Body of pancreas (tissue), 4 donors: ENCODE measurements around the gene NUDT1. TPM values are rescaled to one million over a fixed set of nuclear protein-coding genes. Genes with fewer than 3 reads are reported as not detected.

Experiments
- ATAC-seq: fragments of 150-250 bp; one replicate; pipeline ENCODE4 v1.9.1; 2016
- DNase-seq, 4 donors: peaks; one replicate each; pipeline ENCODE4 v3.0.0-alpha.2; 2019
- H3K27ac ChIP-seq, 4 donors: fragments of 200-600 bp; sonication (generic); 1 replicate in 3 of 4; 2 replicates in 1 of 4; pipeline versions ENCODE4 v1.5.1 to v1.6.1; 2016 to 2019; ENCODE audit warnings: mild to moderate bottlenecking in 1 of 4, mixed read lengths in 1 of 4, moderate library complexity in 1 of 4
- H3K27me3 ChIP-seq, 2 donors: fragments of 200-600 bp; sonication (generic); one replicate each; pipeline ENCODE4 v1.6.0; 2016; ENCODE audit warnings: mild to moderate bottlenecking in 1 of 2
- H3K36me3 ChIP-seq, 2 donors: fragments of 200-600 bp; sonication (generic); replicated peaks in 1 of 2; 2 replicates each; pipeline ENCODE4 v1.5.1; 2016; ENCODE audit warnings: low read depth in 2 of 2; ENCODE audit not compliant: insufficient read depth in 1 of 2
- H3K4me1 ChIP-seq: fragments of 200-600 bp; sonication (generic); one replicate; pipeline ENCODE4 v1.6.0; 2016
- H3K4me3 ChIP-seq, 2 donors: fragments of 200-600 bp; sonication (generic); 1 replicate in 1 of 2; 2 replicates in 1 of 2; pipeline ENCODE4 v1.5.1; 2016 to 2019
- H3K9me3 ChIP-seq, 3 donors: fragments of 200-600 bp; sonication (generic); 1 replicate in 2 of 3; 2 replicates in 1 of 3; pipeline ENCODE4 v1.5.1; 2016
- POLR2A ChIP-seq, 3 donors: fragments of 450-650 bp; IDR thresholded peaks; one replicate each; pipeline ENCODE4 v1.6.1; 2016; ENCODE audit warnings: antibody characterized with exemption in 3 of 3, mild to moderate bottlenecking in 2 of 3
- WGBS, 2 donors: methylation state at CpG; one replicate each; pipeline ENCODE4 v1.1.5; 2017; 5-methylcytosine and 5-hydroxymethylcytosine counted together
- intact Hi-C: fragments of 100-400 bp; cut with DNase I; formaldehyde crosslinking; loops from one replicate; pipeline ENCODE4 v1.15.1; 2023
- total RNA-seq, 2 donors: library from RNA; depleted of rRNA; stranded (reverse); fragments of >200 nt; gene quantifications; one replicate each; pipeline ENCODE4 v1.1.0, GENCODE V29; 2016
- TF ChIP-seq, protein P1 (sequence below), 7 experiments: fragments of 450-650 bp in 4 of 7; fragments of 200-600 bp in 3 of 7; sonication (generic) in 3 of 7; IDR thresholded peaks; one replicate each; pipeline ENCODE4 v1.5.1; 2016 to 2019; ENCODE audit warnings: antibody characterized with exemption in 7 of 7

The NUDT1 gene
- total RNA-seq, 2 donors from 2014 or later, result 26.2 TPM; not detected in 1

GRCh38 chr7:2209961-2210323, 32.1 kb upstream of the NUDT1 start:
- WGBS, 2 donors, result 90 to 91% methylated on average over 8 of the region's 8 CpGs
- Histone ChIP-seq H3K27ac (no peak overlapping the region), H3K27me3 (no peaks in the 10 kb centered on the region), H3K36me3 (peaks cover 0 to 3% of the 10 kb centered on the region in 2 donors), H3K4me3 (no peak overlapping the region), H3K4me1 (no peaks in the 10 kb centered on the region), H3K9me3 (no peaks in the 10 kb centered on the region)
- ATAC-seq, result no peak
- intact Hi-C loops, result loop anchor here (10.0 kb wide), 1 partner anchor 545 kb away; no protein-coding TSS in a partner anchor
- TF ChIP-seq, protein P1, sequence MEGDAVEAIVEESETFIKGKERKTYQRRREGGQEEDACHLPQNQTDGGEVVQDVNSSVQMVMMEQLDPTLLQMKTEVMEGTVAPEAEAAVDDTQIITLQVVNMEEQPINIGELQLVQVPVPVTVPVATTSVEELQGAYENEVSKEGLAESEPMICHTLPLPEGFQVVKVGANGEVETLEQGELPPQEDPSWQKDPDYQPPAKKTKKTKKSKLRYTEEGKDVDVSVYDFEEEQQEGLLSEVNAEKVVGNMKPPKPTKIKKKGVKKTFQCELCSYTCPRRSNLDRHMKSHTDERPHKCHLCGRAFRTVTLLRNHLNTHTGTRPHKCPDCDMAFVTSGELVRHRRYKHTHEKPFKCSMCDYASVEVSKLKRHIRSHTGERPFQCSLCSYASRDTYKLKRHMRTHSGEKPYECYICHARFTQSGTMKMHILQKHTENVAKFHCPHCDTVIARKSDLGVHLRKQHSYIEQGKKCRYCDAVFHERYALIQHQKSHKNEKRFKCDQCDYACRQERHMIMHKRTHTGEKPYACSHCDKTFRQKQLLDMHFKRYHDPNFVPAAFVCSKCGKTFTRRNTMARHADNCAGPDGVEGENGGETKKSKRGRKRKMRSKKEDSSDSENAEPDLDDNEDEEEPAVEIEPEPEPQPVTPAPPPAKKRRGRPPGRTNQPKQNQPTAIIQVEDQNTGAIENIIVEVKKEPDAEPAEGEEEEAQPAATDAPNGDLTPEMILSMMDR (IDR thresholded peaks at IDR 0.05), result no peak
- TF ChIP-seq POLR2A (IDR thresholded peaks at IDR 0.05), result no peak
- no peak for DNase-seq

DNA sequence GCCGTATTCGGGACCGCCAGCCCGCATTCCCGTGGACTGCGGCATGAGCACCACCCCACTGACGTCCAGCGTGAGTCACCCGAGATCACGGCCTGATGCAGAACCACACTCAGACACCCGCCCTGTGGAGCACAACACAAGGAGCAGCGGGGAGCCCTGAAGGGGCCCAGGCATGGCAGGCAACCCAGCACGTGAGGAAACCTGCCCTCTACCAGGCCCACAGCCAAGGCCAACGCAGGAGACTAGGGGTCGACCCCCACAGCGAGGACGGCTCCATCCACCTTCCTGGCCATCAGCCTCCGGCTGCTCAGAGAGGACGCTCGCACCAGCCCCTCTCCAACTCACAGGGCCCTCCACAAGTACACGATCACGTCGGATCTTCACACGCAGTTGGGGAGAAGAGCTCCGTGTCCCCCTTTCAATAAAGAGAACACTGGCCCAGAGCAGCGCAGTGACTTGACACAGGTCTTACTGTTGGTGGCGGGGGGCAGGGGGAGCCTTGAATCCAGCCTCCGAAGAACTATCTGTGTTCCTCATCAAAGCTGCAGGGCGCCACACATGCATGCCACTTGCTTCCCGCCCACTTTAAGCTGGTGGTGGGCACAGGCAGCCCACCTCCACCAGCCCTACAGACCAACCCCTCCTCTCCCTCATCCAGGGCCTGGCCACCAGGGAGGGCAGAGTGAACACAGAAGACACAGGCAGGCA, 31.3 kb upstream of the NUDT1 start:
- H3K27me3 ChIP-seq, result no peaks in the 10 kb centered on the region
- no peaks in the 10 kb centered on the region for H3K9me3 ChIP-seq
- no peak for TF ChIP-seq POLR2A (IDR thresholded peaks at IDR 0.05)
- TF ChIP-seq, protein P1 (IDR thresholded peaks at IDR 0.05), result no peak
- intact Hi-C loops, result no loop called here
- H3K36me3 ChIP-seq, result peaks cover 0 to 6% of the 10 kb centered on the region in 2 donors
- no peaks in the 10 kb centered on the region for H3K4me1 ChIP-seq
- no peak overlapping the region for H3K4me3 ChIP-seq
- no peak for ATAC-seq
- WGBS, 2 donors, result 85 to 90% methylated on average over 13 to 30 of the region's 30 CpGs
- no peak for DNase-seq
- no peak overlapping the region for H3K27ac ChIP-seq

DNA sequence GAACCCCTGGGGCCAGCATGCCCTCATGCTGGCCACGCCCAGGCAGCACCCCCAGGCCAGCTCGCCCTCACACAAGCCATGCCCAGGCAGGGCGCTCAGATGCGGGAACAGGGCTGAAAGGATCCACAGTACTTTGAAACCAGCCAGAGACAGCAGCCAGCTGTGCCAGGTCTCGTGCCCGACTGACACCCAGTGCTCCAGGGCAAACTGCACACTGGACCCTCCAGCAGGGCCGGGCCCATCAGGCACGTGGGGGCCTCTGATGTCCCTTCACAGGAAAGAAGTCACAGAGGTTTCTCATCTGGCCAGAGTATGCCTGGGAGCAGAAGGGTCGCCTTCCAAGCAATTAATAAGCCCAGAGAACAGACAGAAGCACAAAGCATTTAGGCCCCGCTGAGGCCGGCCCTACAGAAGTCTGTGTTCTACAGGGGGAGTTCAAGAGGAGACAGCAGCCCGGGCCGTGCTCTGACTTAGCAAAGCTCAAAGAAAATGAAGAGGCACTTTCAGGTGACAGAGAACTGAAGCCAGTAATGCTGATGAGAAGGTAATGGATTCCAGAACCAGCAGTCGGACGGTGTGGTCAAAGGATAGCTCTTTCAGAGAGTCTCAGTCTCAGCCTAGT, 30.7 kb upstream of the NUDT1 start:
- no peak for DNase-seq
- H3K4me3 ChIP-seq, result no peak overlapping the region

DNA sequence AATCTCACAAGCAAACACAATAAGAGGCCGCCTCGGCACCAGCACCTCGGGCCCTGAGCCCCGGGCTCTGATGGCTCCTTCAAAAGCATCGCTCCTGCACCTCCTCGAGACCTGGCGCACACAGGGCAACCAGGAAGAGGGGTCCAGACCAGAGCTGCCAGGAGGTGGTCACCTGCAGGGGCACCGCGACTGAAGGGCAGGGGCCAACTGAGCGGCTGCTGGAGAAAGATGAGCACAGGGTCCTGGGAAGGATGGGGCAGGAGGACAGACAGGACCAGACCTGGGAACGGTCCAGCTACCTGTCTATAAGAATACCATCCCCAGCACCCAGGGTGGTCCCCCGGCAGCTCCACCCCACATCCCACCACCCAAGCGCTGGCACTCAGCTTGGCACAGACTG, 30.1 kb upstream of the NUDT1 start:
- no peak for TF ChIP-seq POLR2A (IDR thresholded peaks at IDR 0.05)
- TF ChIP-seq, protein P1 (IDR thresholded peaks at IDR 0.05), result no peak
- Histone ChIP-seq H3K27ac (no peak overlapping the region), H3K4me3 (no peak overlapping the region), H3K36me3 (peaks cover 0 to 10% of the 10 kb centered on the region in 2 donors), H3K9me3 (no peaks in the 10 kb centered on the region), H3K27me3 (no peaks in the 10 kb centered on the region), H3K4me1 (no peaks in the 10 kb centered on the region)
- 90 to 95% methylated on average over 11 to 13 of the region's 13 CpGs for WGBS, 2 donors
- DNase-seq (no peak), ATAC-seq (no peak)
- intact Hi-C loops, result no loop called here

More for the DNA sequence above, 30.7 kb upstream of the NUDT1 start:
- ATAC-seq, result no peak
- Histone ChIP-seq H3K36me3 (peaks cover 0 to 7% of the 10 kb centered on the region in 2 donors), H3K27me3 (no peaks in the 10 kb centered on the region), H3K27ac (no peak overlapping the region), H3K4me1 (no peaks in the 10 kb centered on the region), H3K9me3 (no peaks in the 10 kb centered on the region)
- intact Hi-C loops, result no loop called here
- WGBS, 2 donors, result 82 to 89% methylated on average over 14 to 15 of the region's 15 CpGs
- TF ChIP-seq, protein P1 (IDR thresholded peaks at IDR 0.05), result no peak
- no peak for TF ChIP-seq POLR2A (IDR thresholded peaks at IDR 0.05)
